Measurements from ENCODE around the gene CREBRF.
"Not testable (repeated sequence)": the region's sequence is repeated elsewhere in the genome, so short reads cannot be mapped to it uniquely, and the experiment has no call there.

The CREBRF gene

DNA sequence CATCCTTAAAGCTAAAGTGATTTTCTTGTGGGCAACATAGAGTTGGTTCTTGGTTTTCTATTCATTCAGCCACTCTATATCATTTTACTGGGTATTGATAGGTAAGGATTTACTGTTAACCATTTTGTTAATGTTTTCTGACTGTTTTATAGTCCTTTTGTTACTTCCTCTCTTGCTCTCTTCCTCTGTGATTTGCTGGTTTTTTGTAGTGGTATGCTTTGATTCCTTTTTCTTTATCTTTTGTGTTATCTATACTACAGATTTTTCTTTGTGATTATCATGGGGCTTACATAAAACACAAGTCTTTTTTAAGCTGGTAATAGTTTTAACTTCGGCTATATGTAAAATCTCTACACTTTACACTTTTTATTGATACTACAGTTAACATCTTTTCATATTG, 43.3 kb downstream of the CREBRF start:
- TF ChIP-seq, protein P1, sequence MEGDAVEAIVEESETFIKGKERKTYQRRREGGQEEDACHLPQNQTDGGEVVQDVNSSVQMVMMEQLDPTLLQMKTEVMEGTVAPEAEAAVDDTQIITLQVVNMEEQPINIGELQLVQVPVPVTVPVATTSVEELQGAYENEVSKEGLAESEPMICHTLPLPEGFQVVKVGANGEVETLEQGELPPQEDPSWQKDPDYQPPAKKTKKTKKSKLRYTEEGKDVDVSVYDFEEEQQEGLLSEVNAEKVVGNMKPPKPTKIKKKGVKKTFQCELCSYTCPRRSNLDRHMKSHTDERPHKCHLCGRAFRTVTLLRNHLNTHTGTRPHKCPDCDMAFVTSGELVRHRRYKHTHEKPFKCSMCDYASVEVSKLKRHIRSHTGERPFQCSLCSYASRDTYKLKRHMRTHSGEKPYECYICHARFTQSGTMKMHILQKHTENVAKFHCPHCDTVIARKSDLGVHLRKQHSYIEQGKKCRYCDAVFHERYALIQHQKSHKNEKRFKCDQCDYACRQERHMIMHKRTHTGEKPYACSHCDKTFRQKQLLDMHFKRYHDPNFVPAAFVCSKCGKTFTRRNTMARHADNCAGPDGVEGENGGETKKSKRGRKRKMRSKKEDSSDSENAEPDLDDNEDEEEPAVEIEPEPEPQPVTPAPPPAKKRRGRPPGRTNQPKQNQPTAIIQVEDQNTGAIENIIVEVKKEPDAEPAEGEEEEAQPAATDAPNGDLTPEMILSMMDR (IDR thresholded peaks at IDR 0.05; ENCODE audit: insufficient read depth, low read depth, low read length, missing control alignments), result no peak
- no peak overlapping the region for H3K4me3 ChIP-seq (ENCODE audit: low read length)
- DNase-seq (ENCODE audit: low read depth), result no peak

DNA sequence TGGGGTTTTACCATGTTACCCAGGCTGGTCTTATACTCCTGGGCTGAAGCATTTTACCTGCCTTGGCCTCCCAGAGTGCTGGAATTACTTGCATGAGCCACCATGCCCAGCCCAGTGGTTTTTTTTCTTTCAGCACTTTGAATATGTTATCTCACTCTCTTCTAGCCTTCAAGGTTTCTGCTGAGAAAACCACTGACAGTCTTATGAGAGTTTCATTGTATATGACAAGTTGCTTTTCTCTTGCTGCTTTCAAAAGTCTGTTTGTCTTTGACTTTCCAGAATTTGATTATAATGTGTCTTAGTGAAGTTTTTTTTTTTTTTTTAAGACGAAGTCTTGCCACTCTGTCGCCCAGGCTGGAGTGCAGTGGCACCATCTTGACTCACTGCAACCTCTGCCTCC, 45.1 kb downstream of the CREBRF start:
- TF ChIP-seq, protein P1 (IDR thresholded peaks at IDR 0.05; ENCODE audit: insufficient read depth, low read depth, low read length, missing control alignments), result no peak
- no peak for DNase-seq (ENCODE audit: low read depth)
- no peak overlapping the region for H3K4me3 ChIP-seq (ENCODE audit: low read length)

DNA sequence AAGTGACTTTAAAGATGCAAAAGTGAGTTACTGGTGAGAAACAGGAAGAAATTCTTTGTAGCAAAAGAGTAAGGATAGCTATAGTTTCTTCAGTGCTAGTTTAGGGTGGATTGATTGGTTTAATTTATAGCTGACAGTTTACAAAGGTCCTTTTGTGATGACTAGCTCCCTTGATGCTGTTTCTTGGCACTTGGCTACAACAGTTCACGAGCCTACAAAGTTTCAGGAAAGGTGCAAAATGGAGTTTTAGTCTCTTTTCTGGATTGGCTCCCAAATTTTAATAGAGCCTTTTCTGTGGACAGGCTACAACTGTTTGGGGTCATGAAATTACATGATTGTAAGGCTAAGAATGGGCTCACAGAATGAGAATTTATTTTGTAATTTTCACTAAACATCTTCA, 47.3 kb downstream of the CREBRF start:
- H3K4me3 ChIP-seq (ENCODE audit: low read length), result no peak overlapping the region
- TF ChIP-seq, protein P1 (IDR thresholded peaks at IDR 0.05; ENCODE audit: insufficient read depth, low read depth, low read length, missing control alignments), result no peak
- no peak for DNase-seq (ENCODE audit: low read depth)

DNA sequence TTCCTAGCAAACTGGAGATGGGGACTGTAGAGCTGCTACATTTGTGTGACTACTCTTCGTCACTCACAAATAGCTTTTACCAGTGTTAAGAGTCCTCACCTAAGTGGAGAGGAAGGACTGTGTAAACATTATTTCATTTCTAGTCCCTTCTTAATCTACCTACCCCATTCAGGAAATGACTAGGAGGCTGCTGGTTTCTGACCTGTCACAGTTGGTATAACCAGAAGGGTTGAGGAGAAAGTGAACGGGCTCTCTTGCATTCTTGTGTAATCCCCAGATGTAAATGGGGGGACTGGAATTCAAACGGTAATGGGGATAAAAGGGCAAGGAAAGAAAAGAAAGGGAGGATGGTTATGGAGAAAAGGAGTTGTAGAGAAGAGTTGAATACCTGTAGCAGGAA, 52.8 kb downstream of the CREBRF start:
- DNase-seq (ENCODE audit: low read depth), result no peak
- H3K4me3 ChIP-seq (ENCODE audit: low read length), result no peak overlapping the region

DNA sequence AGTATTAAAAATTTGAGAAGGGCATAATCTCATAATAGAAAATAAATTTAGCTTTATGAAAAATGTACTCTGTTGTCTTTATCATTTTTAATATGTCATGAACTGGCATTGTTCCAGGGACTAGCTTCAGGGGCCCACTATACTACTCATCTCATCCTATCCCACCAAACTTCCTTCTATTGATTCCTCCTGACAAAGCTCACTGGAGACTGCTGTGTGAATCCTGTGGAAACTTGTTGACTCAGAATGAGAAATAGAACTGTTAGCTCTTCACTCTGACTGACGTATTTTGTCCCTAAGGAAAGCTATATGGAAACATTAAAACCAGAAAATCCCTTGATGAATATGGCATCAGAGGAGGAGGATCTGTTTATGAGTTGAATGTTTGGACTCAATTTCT, 58.4 kb downstream of the CREBRF start:
- no peak overlapping the region for H3K4me3 ChIP-seq (ENCODE audit: low read length)
- TF ChIP-seq, protein P1 (IDR thresholded peaks at IDR 0.05; ENCODE audit: insufficient read depth, low read depth, low read length, missing control alignments), result no peak
- DNase-seq (ENCODE audit: low read depth), result no peak

More for the DNA sequence above, 52.8 kb downstream of the CREBRF start:
- TF ChIP-seq, protein P1 (IDR thresholded peaks at IDR 0.05; ENCODE audit: insufficient read depth, low read depth, low read length, missing control alignments), result no peak

DNA sequence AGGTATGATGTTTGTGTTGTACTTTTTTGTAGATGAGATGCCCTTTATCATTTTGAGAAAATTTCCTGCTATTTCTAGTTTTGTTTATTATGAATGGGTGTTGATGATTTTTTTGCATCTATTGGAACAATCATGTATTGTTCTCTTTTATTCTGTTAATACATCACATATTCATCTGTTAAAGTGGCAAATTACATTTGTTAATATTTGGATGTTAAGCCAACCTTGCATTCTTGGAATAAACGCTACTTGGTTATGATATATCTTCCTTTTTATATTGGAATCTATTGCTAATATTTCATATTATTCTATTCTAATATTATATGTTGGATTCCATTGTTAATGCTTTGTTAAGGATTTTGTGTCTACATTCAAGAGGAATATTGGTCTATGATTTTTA, 63.6 kb downstream of the CREBRF start:
- TF ChIP-seq, protein P1 (IDR thresholded peaks at IDR 0.05; ENCODE audit: insufficient read depth, low read depth, low read length, missing control alignments), result no peak
- no peak overlapping the region for H3K4me3 ChIP-seq (ENCODE audit: low read length)
- DNase-seq (ENCODE audit: low read depth), result no peak

DNA sequence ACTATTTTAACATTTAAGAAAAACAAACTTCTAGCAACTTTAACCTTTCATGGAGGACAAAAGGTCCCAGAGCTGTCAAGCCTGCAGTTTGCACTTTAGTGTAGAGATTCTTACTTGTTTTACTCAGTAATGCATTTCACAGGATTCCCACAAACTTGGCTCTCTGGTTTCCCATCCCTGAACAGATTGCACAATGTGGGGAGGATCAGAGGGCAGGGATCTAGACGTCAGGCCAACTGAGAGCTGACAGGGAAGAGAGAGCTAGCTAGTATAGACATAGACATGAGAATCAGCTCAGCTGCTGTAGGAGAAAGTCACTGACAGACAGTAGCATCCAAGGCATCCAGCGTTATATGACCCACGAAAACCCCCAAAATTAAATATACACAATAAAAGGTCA, 67.3 kb downstream of the CREBRF start:
- peak; percentile 18 for DNase-seq (ENCODE audit: low read depth)
- no peak overlapping the region for H3K4me3 ChIP-seq (ENCODE audit: low read length)
- TF ChIP-seq, protein P1 (IDR thresholded peaks at IDR 0.05; ENCODE audit: insufficient read depth, low read depth, low read length, missing control alignments), result no peak

DNA sequence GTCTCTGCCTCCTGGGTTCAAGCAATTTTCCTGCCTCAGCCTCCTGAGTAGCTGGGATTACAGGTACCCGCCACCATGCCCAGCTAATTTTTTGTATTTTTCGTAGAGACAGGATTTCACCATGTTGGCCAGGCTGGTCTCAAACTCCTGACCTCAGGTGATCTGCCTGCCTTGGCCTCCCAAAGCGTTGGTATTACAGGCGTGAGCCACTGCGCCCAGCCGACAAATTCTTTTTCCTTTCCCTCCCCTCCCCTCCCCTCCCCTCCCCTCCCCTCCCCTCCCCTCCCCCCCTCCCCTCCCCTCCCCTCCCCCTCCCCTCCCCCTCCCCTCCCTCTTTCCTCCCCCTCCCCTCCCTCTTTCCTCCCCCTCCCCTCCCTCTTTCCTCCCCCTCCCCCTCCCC, 76.0 kb downstream of the CREBRF start:
- not testable (repeated sequence) for H3K4me3 ChIP-seq (ENCODE audit: low read length); DNase-seq (ENCODE audit: low read depth)

All from epithelial cell of esophagus (primary cell).